ENCODE data around the gene ELOA.
"Not testable (repeated sequence)": the region's sequence is repeated elsewhere in the genome, so short reads cannot be mapped to it uniquely, and the experiment has no call there.

ELOA gene

DNA sequence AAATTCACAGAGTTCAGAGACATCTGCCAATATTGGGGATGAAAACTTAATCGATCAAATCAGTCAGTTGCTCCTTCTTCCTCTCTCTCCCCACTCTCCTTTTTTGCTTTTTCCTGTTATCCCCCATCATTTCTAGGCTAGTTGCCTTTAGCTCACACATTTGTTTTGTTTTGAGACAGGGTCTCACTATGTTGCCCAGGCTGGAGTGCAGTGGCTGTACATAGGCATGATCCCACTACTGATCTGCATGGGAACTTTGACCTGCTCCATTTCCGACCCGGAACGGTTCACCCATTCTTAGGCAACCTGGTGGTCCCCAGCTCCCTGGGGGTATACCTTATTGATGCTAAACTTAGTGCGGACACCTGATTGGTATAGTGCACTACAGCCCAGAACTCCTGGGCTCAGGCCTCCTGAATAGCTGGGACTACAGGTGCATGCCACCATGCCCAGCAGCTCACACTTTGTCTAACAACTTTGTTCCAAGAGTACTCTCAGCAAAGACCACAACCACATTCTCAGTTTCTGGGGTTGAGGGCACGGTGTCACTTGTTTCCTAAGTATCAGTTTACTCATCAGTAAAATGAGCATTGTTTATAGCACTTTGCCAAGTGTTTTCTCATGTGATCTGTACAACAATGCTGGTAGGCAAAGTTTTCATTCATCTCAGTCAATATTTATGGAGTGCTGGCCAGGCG lies 6.7 kb upstream of the ELOA start:
- no peak for DNase-seq

DNA sequence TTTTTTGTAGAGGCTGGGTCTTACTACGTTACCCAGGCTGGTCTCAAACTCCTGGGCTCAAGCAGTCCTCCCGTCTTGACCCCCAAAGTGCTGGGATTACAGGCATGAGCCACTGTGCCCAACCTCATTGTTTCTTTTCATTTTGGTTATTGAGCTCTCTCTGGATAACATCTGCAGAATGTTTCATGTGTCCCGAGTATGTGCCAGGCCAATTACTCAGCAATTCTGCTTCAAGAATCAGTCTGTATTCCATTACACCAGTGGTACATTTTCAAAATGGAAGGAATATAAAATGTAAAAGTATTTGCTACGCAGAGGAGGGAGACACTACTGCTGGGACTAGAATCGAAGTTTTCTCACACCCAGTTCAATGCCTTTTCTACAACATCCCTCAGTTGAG lies 1.7 kb upstream of the ELOA start:
- no peak for DNase-seq

DNA sequence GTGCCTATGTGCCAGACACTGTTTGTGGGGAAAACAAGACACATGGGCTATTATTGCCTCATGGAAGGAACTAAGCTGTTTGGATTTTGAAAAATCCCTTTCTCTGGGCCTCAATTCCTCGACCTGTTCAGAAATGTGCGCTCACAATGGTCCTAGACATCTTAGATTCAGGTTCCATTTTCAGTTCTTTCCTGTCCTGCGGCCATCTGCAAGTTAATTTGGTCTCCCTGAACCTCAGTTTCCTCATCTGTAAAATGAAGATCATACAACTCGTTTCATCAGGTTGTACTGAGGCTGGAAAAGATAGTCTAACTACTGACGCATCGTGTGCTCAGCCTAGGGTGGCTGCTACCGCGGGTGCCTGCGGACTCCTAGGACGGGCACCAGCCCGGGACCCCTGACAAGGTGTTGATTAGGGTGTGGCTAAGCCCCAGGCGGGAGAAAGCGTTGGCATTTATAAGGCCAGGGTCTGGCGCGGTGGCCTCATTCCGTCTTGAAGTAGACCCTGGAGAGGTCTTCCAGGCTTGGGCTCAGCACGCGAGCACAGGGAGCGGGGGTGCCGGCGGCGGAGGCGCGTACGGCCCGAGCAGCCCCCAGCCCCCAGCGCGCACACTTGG lies 493 bp upstream of the ELOA start:
- no peak for DNase-seq

DNA sequence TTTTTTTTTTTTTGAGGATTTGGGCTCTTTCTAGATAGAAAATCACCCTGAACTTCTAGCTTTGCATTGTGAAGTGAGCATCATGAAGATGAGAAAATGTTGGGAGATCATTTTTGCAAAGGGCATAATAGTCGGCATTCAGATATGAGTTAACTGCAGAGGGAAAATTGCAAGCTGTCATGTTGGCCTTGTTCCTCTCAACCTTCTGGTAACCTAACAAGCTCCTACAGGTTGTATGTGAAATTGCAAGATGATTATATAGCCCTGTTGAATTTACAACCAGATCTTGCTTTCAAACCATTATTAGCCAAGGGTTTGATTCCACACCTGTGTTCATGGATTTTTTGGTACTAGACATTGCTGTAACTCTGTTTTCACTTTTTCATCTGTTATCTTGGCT lies 2.2 kb downstream of the ELOA start:
- peak; percentile 38 for DNase-seq

DNA sequence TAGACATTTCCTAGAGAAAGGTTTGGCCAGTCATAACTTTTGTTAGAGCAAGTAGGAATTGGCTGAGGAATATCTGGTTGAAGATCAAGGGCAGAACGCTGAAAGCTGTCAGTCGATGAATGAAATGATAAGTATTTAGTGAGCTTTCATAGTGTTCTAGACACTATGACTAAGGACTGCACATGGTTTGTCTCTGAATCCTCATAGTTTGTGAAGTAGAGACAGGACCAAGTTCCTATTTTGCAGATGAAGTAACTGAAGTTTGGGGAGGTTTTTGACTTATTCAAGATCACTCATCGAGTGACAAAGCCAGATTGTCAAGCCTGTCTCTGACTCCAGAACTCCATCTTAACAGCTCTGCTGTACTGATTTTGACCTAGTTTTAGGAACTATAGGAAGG lies 4.7 kb downstream of the ELOA start:
- no peak for DNase-seq

DNA sequence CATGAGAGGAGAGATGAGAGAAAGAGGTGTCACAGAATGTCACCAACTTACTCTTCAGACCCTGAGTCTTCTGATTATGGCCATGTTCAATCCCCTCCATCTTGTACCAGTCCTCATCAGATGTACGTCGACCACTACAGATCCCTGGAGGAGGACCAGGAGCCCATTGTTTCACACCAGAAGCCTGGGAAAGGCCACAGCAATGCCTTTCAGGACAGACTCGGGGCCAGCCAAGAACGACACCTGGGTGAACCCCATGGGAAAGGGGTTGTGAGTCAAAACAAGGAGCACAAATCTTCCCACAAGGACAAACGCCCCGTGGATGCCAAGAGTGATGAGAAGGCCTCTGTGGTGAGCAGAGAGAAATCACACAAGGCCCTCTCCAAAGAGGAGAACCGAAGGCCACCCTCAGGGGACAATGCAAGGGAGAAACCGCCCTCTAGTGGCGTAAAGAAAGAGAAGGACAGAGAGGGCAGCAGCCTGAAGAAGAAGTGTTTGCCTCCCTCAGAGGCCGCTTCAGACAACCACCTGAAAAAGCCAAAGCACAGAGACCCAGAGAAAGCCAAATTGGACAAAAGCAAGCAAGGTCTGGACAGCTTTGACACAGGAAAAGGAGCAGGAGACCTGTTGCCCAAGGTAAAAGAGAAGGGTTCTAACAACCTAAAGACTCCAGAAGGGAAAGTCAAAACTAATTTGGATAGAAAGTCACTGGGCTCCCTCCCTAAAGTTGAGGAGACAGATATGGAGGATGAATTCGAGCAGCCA lies 8.0 kb downstream of the ELOA start:
- no peak for DNase-seq

DNA sequence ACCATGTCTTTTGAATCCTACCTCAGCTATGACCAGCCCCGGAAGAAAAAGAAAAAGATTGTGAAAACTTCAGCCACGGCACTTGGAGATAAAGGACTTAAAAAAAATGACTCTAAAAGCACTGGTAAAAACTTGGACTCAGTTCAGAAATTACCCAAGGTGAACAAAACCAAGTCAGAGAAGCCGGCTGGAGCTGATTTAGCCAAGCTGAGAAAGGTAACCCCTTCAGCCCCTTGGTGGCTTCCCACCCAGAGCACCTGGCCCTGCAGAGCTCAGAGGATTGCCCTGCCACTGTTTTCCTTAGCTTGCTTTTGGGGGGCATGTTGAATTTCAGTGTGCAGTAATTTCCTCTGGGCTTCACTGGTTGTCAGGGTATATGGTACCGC lies 8.5 kb downstream of the ELOA start:
- DNase-seq = no peak

DNA sequence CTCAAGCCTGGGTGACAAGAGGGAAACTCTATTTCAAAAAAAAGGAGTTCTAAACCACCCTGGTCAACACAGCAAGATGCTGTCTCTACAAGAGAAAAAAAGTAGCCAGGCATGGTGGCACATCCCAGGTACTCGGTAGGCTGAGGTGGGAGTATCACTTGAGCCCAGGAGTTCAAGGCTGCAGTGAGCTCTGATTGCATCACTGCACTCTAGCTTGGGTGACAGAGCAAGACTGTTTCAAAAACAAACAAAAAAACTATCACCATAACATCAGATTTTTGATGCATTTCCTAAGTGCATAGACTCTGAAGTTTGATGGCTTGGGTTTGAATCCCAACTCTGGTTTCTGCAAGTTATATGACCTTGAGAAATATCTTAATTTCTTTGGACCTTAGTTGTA lies 9.6 kb downstream of the ELOA start:
- no peak for DNase-seq

DNA sequence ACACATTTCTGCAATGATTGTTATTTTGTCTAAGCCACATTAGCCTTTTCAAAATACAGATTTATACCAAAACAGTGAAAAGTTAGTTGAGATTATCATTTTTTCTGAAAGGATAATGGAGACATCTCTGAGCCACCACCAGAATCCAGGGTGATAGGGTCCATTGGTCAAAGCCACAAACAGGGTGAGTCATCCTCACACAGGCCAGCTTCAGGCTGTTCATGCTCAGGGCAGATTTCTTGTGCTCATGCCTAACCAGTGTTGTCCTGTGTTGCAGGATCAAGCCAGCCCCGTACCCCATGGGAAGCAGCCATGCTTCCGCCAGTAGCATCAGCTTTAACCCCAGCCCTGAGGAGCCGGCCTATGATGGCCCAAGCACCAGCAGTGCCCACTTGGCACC lies 13.4 kb downstream of the ELOA start:
- DNase-seq = no peak

DNA sequence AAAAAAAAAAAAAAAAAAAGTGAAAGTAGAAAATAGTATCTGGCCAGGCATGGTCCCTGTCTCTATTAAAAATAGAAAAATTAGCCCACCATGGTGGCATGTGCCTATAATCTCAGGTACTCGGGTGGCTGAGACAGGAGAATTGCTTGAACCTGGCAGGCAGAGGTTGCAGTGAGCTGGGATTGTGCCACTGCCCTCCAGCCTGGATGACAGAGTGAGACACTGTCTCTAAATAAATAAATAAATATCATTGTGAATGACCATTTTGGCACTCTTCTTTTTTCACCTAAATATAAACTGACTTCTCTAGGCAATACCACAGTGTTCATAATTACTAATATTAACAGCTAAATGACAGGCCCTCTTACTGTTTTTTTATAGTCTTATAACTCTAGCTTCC lies 14.5 kb downstream of the ELOA start:
- DNase-seq = no peak

DNA sequence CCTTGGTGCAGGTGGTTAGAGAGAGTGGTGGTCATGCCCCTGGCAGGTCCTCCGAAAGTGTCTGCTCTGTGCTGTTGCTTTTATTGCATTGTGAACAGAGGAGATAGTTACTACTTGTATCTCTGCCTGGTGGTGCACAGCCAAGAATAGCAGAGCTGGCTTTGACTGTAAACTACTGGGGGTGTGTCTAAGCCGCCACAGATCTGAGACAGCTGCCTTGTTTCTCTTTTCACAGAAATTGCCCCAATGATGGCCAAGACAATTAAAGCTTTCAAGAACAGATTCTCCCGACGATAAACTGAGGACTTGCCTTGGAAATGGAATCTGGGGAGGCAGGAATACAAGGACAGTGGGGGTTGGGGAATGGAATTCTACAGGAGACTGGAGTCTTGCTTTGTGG lies 16.0 kb downstream of the ELOA start:
- no peak for DNase-seq

DNA sequence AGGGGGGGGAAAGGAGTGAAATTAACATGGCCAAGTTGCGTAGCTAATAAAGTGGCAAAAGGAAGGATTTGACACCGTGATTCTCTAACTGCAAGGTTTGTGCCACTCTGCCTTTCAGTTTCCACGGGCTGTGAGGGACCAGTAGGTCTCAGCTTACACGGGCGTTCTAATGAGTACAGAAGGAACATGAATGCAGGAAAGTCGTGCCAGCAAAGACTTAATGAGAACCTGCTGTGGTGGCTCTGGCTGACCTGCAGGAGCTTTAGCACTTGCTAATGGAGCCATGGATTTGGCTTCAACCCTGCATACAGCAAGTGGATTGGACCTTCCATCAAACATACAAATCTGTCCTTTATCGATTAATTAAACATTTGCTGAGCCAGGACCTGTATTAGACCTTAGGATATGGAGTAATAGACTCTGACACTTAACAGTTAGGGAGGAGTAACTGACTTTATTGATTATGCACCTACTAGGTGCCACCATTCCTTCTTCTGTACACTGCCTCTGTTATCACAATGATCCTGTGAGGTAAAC lies 19.8 kb downstream of the ELOA start:
- no peak for DNase-seq

DNA sequence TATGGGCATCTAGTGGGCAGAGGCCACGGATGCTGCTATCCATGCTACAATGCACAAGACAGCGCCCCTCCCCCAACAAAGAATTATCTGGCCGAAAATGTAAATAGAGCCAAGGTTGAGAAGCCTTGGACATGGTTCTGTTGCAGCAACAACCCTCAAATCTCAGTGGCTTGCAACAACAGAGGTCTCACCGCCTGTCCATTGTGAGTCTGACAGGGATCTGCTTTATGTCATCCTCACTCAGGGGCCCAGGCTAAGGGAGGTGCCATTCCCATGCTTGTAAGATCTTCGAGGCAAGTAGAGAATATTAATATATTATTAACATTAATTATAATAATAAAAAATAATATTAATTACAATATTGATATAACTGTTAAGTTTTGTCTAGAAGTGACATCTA lies 25.5 kb downstream of the ELOA start:
- no peak for DNase-seq

DNA sequence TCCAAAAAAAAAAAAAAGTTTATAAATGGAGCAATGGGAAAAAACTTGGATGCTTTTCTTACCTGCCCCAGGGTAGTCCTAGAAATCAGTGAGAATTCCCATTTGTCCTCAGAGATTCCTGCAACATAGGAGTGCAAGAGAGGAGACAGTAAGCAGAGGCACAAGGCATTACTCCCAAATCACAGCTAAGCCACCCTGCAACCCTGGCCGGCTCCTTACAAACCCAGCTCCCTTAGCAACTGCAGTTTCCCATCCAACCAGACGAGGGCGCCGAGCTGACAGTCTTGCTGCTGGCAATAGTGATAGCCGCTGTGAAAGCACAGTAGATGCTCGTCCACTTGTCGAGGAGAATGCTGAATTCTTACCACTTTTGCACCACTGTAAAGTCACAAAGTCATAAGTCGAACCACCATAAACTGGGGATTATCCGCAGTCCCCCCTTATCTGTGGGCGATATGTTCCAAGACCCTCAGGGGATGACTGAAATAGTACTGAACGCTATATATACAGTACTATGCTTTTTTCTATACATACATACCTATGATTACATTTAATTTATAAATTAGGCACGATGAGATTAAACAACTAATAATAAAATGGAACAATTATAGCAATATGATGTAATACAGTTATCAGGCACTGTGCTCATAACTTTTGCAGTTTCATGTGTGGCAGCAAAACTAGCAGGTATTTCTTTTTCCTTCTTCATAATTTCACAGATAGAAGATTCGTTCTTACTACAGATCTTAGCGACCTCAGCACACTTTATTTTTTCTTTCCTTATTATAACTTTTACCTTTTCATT lies 29.0 kb downstream of the ELOA start:
- no peak for DNase-seq

DNA sequence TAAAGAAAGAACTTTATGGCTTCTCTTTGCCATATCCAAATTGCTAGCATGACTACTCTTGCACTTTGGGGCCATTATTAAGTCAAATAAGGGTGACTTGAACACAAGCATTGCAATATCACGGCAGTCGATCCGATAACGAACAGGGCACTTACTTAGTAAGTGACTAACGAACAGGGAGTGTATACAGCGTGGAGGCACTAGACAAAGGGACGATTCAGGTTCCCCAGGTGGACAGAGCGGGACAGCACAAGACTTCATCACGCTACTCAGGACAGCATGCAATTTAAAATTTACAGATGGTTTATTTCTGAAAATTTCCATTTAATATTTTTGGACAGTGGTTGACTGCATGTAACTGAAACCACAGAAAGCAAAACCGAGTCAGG lies 29.6 kb downstream of the ELOA start:
- no peak for DNase-seq

DNA sequence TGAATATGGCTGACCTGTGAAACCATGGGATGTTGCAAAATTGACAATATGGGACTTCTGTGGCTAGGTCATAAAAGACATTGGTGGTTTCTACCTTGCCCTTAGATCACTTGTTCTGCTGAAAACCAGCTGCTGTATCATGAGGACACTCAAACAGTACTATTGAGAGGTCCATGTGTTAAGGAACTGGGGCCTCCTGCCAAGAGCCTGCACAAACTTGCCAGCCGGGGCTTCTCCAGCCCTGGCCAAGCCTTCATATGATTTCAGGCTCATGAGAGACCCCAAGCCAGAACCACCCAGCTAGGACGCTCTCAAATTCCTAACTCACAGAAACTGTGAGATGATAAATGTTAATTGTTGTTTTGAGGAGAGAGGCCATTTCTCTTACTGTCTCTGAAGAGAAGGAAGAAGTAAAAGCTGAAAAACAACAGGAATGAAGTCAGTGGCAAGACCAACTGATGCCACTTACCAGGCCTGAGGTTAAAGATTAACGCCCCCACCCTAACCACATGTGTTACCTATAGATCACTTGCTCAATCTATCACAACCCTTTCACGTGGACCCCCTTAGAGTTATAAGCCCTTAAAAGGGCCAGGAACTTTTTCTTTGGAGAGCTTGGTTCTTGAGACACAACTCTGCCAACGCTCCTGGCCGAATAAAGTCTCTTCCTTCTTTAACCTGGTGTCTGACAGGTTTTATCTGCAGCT lies 31.1 kb downstream of the ELOA start:
- DNase-seq = no peak

DNA sequence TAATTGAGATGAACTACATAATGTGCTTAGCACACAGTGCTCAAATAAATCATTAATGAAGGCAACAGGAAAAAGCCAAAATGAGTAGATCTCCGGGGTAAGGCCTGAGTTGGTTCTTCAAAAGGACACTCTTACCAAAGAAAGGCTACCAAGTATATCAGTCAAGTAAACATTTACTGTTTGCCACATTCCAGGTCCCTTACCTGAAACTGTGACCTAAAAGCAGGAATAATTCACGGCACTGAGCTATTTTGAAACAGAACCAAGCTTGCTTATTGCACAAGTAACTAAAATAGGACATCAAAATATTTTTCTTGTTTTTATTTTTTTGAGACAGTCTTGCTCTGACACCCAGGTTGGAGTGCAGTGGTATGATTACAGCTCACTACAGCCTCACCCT lies 32.9 kb downstream of the ELOA start:
- DNase-seq = no peak

DNA sequence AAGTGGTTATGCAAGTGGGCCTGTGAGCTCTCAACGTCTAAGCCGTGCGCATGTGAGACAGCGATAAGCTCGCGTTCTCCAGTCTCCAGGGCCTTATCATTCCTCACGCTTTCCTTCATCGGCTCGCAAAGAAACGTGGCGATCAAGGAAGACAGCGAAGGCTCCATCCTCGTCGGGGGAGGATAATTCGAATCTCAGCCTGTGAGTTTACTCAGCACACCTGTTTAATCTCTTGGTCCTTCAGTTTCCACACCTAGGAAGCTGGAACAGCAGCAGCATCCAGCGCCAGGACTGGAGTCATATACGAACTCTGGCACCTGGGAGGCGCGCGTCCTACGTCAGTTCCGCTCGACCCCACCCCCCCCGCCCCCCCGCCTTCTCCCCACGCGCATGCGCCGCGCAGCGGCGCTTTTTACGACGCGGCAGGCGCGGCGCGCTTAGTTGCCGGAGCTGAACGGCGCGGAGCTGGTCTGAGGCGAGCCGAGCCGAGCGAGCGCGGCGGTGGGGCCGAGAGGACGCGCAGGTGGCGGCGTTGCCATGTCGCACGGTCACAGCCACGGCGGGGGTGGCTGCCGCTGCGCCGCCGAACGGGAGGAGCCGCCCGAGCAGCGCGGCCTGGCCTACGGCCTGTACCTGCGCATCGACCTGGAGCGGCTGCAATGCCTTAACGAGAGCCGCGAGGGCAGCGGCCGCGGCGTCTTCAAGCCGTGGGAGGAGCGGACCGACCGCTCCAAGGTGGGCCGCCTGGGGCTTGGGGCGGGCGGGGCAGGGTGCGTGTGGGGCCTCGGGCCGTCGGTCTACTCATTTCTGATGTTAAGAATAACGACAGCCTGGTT lies 34.9 kb downstream of the ELOA start, which contains the start of gene PITHD1:
TSS of gene PITHD1 (plus strand) at position 440 of the 836 bp plus-strand sequence. CDS start at position 538, 98 bp downstream.
- peak; percentile 29 for DNase-seq

DNA sequence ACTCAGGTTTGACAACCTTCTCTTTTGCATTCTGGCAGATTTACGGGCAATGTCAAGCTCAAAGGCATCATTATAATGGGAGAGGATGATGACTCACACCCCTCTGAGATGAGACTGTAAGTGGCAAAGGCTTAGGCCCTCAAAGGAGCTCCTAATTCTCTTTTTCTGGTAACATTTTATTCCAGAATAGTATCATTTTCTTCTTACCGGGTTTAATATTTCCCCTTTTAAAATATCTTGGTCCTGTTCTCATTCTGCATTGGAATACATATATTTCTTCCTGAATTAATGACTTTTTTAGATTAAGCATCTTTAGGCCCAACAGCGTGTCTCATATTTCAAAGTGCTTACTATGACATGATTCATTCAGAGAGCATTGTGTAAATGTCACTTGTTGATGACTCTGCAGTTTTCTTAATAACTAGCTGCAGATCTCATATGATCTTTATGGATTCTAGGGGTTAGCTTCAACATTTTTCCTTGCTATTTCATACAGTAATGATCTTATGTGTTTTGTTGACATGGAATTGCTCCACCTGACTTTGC lies 36.6 kb downstream of the ELOA start:
- no peak for DNase-seq

DNA sequence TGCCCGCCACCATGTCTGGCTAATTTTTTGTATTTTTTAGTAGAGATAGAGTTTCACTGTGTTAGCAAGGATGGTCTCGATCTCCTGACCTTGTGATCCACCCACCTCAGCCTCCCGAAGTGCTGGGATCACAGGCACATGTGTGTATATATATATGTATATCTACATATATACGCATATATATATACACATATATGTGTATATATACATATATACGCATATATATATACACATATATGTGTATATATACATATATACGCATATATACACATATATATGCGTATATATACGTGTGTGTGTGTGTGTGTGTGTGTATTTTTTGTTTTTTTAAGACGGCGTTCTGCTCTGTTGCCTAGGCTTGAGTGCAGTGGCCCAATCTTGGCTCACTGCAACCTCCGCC lies 39.9 kb downstream of the ELOA start:
- DNase-seq = not testable (repeated sequence)

DNA sequence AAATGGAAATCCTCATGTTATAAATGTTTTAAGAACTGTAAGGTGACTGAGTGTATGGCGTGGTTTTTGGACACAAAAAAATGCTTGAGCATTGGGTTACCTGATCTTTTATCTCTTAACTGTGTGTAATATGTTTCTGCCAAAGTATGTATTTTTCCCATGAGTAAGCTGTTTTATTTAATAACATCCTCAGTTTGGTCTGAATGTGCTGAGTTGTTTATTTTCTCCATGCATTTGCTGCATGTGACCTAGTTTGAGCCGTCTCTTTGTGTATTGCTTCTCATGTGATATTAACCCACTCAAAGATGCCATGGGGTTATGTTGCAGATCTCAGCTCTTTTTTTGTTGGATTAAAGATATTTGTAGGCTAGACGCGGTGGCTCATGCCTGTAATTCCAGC lies 41.6 kb downstream of the ELOA start:
- DNase-seq = no peak
